ENCODE results near the gene ITFG1. TPM values are rescaled to one million over a fixed set of nuclear protein-coding genes. Genes with fewer than 3 reads are reported as not detected.

Gene ITFG1
- total RNA-seq, 3 donors from 2014 or later: 42.3 to 55.2 (median 53.4) TPM

GRCh38 chr16:47284999-47285398 lies 175.9 kb downstream of the ITFG1 start:
- no peaks in the 10 kb centered on the region for H3K4me1 ChIP-seq
- no peaks in the 10 kb centered on the region for H3K36me3 ChIP-seq
- no peak for TF ChIP-seq POLR2A (IDR thresholded peaks at IDR 0.05)
- TF ChIP-seq POLR2AphosphoS5 (IDR thresholded peaks at IDR 0.05): no peak
- no peak for TF ChIP-seq CTCF (IDR thresholded peaks at IDR 0.05)
- H3K27me3 ChIP-seq: no peaks in the 10 kb centered on the region
- no peak overlapping the region for H3K27ac ChIP-seq
- intact Hi-C loops (cut with DNase I; ENCODE audit: low total_unique reads): no loop called here
- DNase-seq (ENCODE audit: low spot score in 2 of 2): no peak
- no peak overlapping the region for H3K4me3 ChIP-seq
- peaks cover 10 to 18% of the 10 kb centered on the region in 2 donors for H3K9me3 ChIP-seq

- intact Hi-C loops (cut with DNase I; ENCODE audit: low total_unique reads): no loop called here
Measured at GRCh38 chr16:47278306-47278970, 182.4 kb downstream of the ITFG1 start.

GRCh38 chr16:47276522-47276921 lies 184.3 kb downstream of the ITFG1 start:
- Histone ChIP-seq H3K27me3 (no peaks in the 10 kb centered on the region), H3K36me3 (no peaks in the 10 kb centered on the region), H3K4me3 (no peak overlapping the region), H3K4me1 (no peaks in the 10 kb centered on the region), H3K27ac (no peak overlapping the region), H3K9me3 (no peaks in the 10 kb centered on the region)
- no peak for DNase-seq (ENCODE audit: low spot score in 2 of 2)
- TF ChIP-seq POLR2AphosphoS5 (IDR thresholded peaks at IDR 0.05) (no peak), POLR2A (IDR thresholded peaks at IDR 0.05) (no peak), CTCF (IDR thresholded peaks at IDR 0.05) (no peak)
- intact Hi-C loops (cut with DNase I; ENCODE audit: low total_unique reads): no loop called here

More at GRCh38 chr16:47278306-47278970, 182.4 kb downstream of the ITFG1 start:
- Histone ChIP-seq H3K36me3 (no peaks in the 10 kb centered on the region), H3K4me3 (no peak overlapping the region), H3K27ac (no peak overlapping the region), H3K4me1 (no peaks in the 10 kb centered on the region), H3K27me3 (no peaks in the 10 kb centered on the region), H3K9me3 (peaks cover 2% of the 10 kb centered on the region in 2 donors)
- DNase-seq (ENCODE audit: low spot score in 2 of 2): no peak
- TF ChIP-seq CTCF (IDR thresholded peaks at IDR 0.05) (no peak), POLR2AphosphoS5 (IDR thresholded peaks at IDR 0.05) (no peak), POLR2A (IDR thresholded peaks at IDR 0.05) (no peak)

GRCh38 chr16:47262938-47263337 lies 197.9 kb downstream of the ITFG1 start:
- TF ChIP-seq CTCF (IDR thresholded peaks at IDR 0.05): no peak
- TF ChIP-seq POLR2AphosphoS5 (IDR thresholded peaks at IDR 0.05): no peak
- TF ChIP-seq POLR2A (IDR thresholded peaks at IDR 0.05): no peak
- H3K27ac ChIP-seq: no peak overlapping the region
- no peak for DNase-seq (ENCODE audit: low spot score in 2 of 2)
- no peak overlapping the region for H3K4me3 ChIP-seq
- H3K36me3 ChIP-seq: no peaks in the 10 kb centered on the region
- no peaks in the 10 kb centered on the region for H3K27me3 ChIP-seq
- intact Hi-C loops (cut with DNase I; ENCODE audit: low total_unique reads): no loop called here
- H3K9me3 ChIP-seq: no peaks in the 10 kb centered on the region
- H3K4me1 ChIP-seq: no peaks in the 10 kb centered on the region

- TF ChIP-seq CTCF (IDR thresholded peaks at IDR 0.05) (no peak), POLR2A (IDR thresholded peaks at IDR 0.05) (no peak), POLR2AphosphoS5 (IDR thresholded peaks at IDR 0.05) (no peak)
- H3K4me1 ChIP-seq: no peaks in the 10 kb centered on the region
- DNase-seq (ENCODE audit: low spot score in 2 of 2): no peak
- H3K9me3 ChIP-seq: no peaks in the 10 kb centered on the region
- no peaks in the 10 kb centered on the region for H3K27me3 ChIP-seq
- no peak overlapping the region for H3K4me3 ChIP-seq
- intact Hi-C loops (cut with DNase I; ENCODE audit: low total_unique reads): no loop called here
- H3K27ac ChIP-seq: no peak overlapping the region
- H3K36me3 ChIP-seq: no peaks in the 10 kb centered on the region
Measured at GRCh38 chr16:47260503-47260902, 200.4 kb downstream of the ITFG1 start.

All from breast epithelium (tissue), 4 donors.